ENCODE measurements around the gene CHCHD6. TPM values are rescaled to one million over a fixed set of nuclear protein-coding genes. Genes with fewer than 3 reads are reported as not detected.

Gene CHCHD6
- total RNA-seq, 1 donor from 2014 or later = 17.2 TPM

- Mint-ChIP-seq H3K27ac (ENCODE audit: unreplicated experiment) (no peak overlapping the region), H3K27me3 (ENCODE audit: unreplicated experiment) (peaks cover 3% of the 10 kb centered on the region), H3K9me3 (ENCODE audit: unreplicated experiment) (peaks cover 6% of the 10 kb centered on the region), H3K36me3 (ENCODE audit: unreplicated experiment) (peaks cover 6% of the 10 kb centered on the region), H3K4me3 (ENCODE audit: unreplicated experiment) (no peak overlapping the region), H3K4me1 (ENCODE audit: low read depth, unreplicated experiment) (peaks cover 23% of the 10 kb centered on the region)
- DNase-seq = no peak
- TF ChIP-seq, protein P1, sequence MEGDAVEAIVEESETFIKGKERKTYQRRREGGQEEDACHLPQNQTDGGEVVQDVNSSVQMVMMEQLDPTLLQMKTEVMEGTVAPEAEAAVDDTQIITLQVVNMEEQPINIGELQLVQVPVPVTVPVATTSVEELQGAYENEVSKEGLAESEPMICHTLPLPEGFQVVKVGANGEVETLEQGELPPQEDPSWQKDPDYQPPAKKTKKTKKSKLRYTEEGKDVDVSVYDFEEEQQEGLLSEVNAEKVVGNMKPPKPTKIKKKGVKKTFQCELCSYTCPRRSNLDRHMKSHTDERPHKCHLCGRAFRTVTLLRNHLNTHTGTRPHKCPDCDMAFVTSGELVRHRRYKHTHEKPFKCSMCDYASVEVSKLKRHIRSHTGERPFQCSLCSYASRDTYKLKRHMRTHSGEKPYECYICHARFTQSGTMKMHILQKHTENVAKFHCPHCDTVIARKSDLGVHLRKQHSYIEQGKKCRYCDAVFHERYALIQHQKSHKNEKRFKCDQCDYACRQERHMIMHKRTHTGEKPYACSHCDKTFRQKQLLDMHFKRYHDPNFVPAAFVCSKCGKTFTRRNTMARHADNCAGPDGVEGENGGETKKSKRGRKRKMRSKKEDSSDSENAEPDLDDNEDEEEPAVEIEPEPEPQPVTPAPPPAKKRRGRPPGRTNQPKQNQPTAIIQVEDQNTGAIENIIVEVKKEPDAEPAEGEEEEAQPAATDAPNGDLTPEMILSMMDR (IDR thresholded peaks at IDR 0.05; ENCODE audit: partially characterized antibody, unreplicated experiment) = no peak
Measured at GRCh38 chr3:126818400-126819095, 114.5 kb downstream of the CHCHD6 start.

DNA sequence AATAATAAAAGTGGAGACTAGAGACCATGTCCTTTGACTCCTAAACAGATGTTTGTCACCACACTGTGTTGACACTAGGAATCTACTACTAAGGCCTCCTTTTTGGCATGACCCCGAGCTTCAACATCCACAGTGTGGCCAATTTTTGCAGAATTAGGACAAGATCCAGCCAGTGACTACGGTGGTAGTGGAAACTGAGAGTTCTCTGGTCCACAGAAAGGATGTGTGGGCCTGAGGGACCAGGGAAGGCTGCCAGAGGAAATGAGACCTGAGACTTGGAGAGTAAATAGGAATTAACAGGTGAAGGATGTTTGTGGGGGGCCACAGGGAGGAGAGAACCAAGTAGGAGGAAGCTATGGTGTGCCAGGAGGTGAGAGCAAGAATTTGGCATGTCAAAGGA lies 122.7 kb downstream of the CHCHD6 start:
- Mint-ChIP-seq H3K27ac (ENCODE audit: unreplicated experiment) (no peak overlapping the region), H3K4me3 (ENCODE audit: unreplicated experiment) (no peak overlapping the region), H3K27me3 (ENCODE audit: unreplicated experiment) (no peaks in the 10 kb centered on the region), H3K9me3 (ENCODE audit: unreplicated experiment) (no peaks in the 10 kb centered on the region), H3K36me3 (ENCODE audit: unreplicated experiment) (peaks cover 5% of the 10 kb centered on the region), H3K4me1 (ENCODE audit: low read depth, unreplicated experiment) (no peaks in the 10 kb centered on the region)
- DNase-seq = no peak
- TF ChIP-seq, protein P1 (IDR thresholded peaks at IDR 0.05; ENCODE audit: partially characterized antibody, unreplicated experiment) = no peak

- H3K4me1 Mint-ChIP-seq (ENCODE audit: low read depth, unreplicated experiment) = no peaks in the 10 kb centered on the region
- no peaks in the 10 kb centered on the region for H3K9me3 Mint-ChIP-seq (ENCODE audit: unreplicated experiment)
- H3K4me3 Mint-ChIP-seq (ENCODE audit: unreplicated experiment) = no peak overlapping the region
- no peak for DNase-seq
- no peak overlapping the region for H3K27ac Mint-ChIP-seq (ENCODE audit: unreplicated experiment)
- peaks cover under 1% of the 10 kb centered on the region for H3K36me3 Mint-ChIP-seq (ENCODE audit: unreplicated experiment)
- H3K27me3 Mint-ChIP-seq (ENCODE audit: unreplicated experiment) = no peaks in the 10 kb centered on the region
- TF ChIP-seq, protein P1 (IDR thresholded peaks at IDR 0.05; ENCODE audit: partially characterized antibody, unreplicated experiment) = no peak
Measured at GRCh38 chr3:126827121-126827520, 123.1 kb downstream of the CHCHD6 start.

DNA sequence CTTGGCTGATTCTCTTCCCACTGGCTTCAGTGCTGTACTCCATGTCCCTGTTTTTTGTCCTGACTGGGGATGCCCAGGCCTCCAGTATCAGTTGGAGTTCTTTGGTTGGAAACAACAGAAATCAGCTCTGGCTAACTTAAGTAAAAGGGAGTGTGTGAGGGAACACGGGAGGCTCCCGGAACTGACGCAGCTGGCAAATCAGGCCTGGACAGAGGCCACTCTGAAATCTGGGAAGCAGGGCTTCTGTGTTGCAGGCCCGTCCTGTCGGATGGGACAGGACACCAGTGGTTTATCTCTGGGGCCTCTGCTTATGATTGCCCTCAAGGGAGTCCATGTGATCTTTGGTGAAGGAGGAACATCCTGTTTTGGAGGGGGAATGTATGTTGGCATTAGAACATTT lies 124.3 kb downstream of the CHCHD6 start:
- TF ChIP-seq, protein P1 (IDR thresholded peaks at IDR 0.05; ENCODE audit: partially characterized antibody, unreplicated experiment) = no peak
- no peak overlapping the region for H3K27ac Mint-ChIP-seq (ENCODE audit: unreplicated experiment)
- H3K36me3 Mint-ChIP-seq (ENCODE audit: unreplicated experiment) = no peaks in the 10 kb centered on the region
- no peaks in the 10 kb centered on the region for H3K27me3 Mint-ChIP-seq (ENCODE audit: unreplicated experiment)
- no peak overlapping the region for H3K4me3 Mint-ChIP-seq (ENCODE audit: unreplicated experiment)
- no peaks in the 10 kb centered on the region for H3K4me1 Mint-ChIP-seq (ENCODE audit: low read depth, unreplicated experiment)
- DNase-seq = no peak
- no peaks in the 10 kb centered on the region for H3K9me3 Mint-ChIP-seq (ENCODE audit: unreplicated experiment)

GRCh38 chr3:126832933-126833332 lies 128.9 kb downstream of the CHCHD6 start:
- Mint-ChIP-seq H3K9me3 (ENCODE audit: unreplicated experiment) (peaks cover 4% of the 10 kb centered on the region), H3K36me3 (ENCODE audit: unreplicated experiment) (no peaks in the 10 kb centered on the region), H3K4me1 (ENCODE audit: low read depth, unreplicated experiment) (peaks cover 5% of the 10 kb centered on the region), H3K27ac (ENCODE audit: unreplicated experiment) (no peak overlapping the region), H3K27me3 (ENCODE audit: unreplicated experiment) (peaks cover 2% of the 10 kb centered on the region), H3K4me3 (ENCODE audit: unreplicated experiment) (no peak overlapping the region)
- TF ChIP-seq, protein P1 (IDR thresholded peaks at IDR 0.05; ENCODE audit: partially characterized antibody, unreplicated experiment) = no peak
- no peak for DNase-seq
